CD4-positive, alpha-beta T cell (primary cell): ENCODE measurements around the gene TTC36. TPM values are rescaled to one million over a fixed set of nuclear protein-coding genes. Genes with fewer than 3 reads are reported as not detected.

ENCODE experiments used
- ATAC-seq: fragments of 200-7000 bp; cut with Tn5 transposase; one replicate; pipeline ENCODE4 v1.10.0; 2022; ENCODE audit warnings: mild to moderate bottlenecking; ENCODE audit not compliant: poor library complexity
- CTCF ChIA-PET: fragments of 350-600 bp; sonication (Branson Sonifier 250); formaldehyde crosslinking; loops from one replicate; lab custom pipeline; 2021; ENCODE audit warnings: antibody characterized with exemption, inconsistent platforms; lab: Charles Lee
- POLR2A ChIA-PET: fragments of 350-600 bp; sonication (Branson Sonifier 250); formaldehyde crosslinking; loops from one replicate; lab custom pipeline; 2021; ENCODE audit warnings: antibody characterized with exemption, inconsistent platforms; lab: Charles Lee
- DNase-seq, 14 experiments: peaks; one replicate each; pipeline ENCODE4 v3.0.0-alpha.2; 2013 to 2020; ENCODE audit warnings: mixed read lengths in 2 of 14
- H3K27ac ChIP-seq, 2 donors: one replicate each; pipeline versions ENCODE4 v1.5.1 to v1.7.0; 2013; ENCODE audit warnings: low read length in 2 of 2, low read depth in 1 of 2, mild to moderate bottlenecking in 1 of 2
- H3K27me3 ChIP-seq, 2 experiments: 1 replicate in 1 of 2; 2 replicates in 1 of 2; pipeline versions ENCODE4 v1.6.1 to v1.7.0; 2013; ENCODE audit warnings: low read length in 2 of 2, control low read depth in 1 of 2, mild to moderate bottlenecking in 1 of 2, moderate library complexity in 1 of 2; ENCODE audit not compliant: insufficient read depth in 2 of 2, control insufficient read depth in 1 of 2
- H3K36me3 ChIP-seq: one replicate; pipeline ENCODE4 v1.6.1; 2013; ENCODE audit warnings: low read length, control low read depth; ENCODE audit not compliant: insufficient read depth
- H3K4me1 ChIP-seq: one replicate; pipeline ENCODE4 v1.6.1; 2013; ENCODE audit warnings: low read length, control low read depth; ENCODE audit not compliant: insufficient read depth
- H3K4me3 ChIP-seq: one replicate; pipeline ENCODE4 v1.5.1; 2013; ENCODE audit warnings: mild to moderate bottlenecking, low read length, moderate library complexity
- H3K9me3 ChIP-seq, 2 experiments: 1 replicate in 1 of 2; 2 replicates in 1 of 2; pipeline versions ENCODE4 v1.6.1 to v1.7.0; 2013; ENCODE audit warnings: low read length in 2 of 2, mild to moderate bottlenecking in 2 of 2, control low read depth in 1 of 2, moderate library complexity in 1 of 2; ENCODE audit not compliant: control insufficient read depth in 1 of 2, insufficient read depth in 1 of 2
- H3K27ac Mint-ChIP-seq: one replicate; pipeline ENCODE4 v1.8.0; 2020; ENCODE audit warnings: mixed read lengths
- H3K27me3 Mint-ChIP-seq: one replicate; pipeline ENCODE4 v1.8.0; 2021; ENCODE audit warnings: mixed read lengths
- H3K36me3 Mint-ChIP-seq: one replicate; pipeline ENCODE4 v1.8.0; 2021; ENCODE audit warnings: low read depth, mixed read lengths
- H3K4me1 Mint-ChIP-seq: one replicate; pipeline ENCODE4 v1.8.0; 2021; ENCODE audit warnings: low read depth, mixed read lengths
- H3K4me3 Mint-ChIP-seq: one replicate; pipeline ENCODE4 v1.8.0; 2020; ENCODE audit warnings: mild to moderate bottlenecking, mixed read lengths
- H3K9me3 Mint-ChIP-seq: one replicate; pipeline ENCODE4 v1.8.0; 2020; ENCODE audit warnings: mixed read lengths
- CTCF ChIP-seq: fragments of 200-600 bp; IDR thresholded peaks from one replicate; pipeline ENCODE4 v1.8.0; 2022; ENCODE audit warnings: antibody characterized with exemption, mild to moderate bottlenecking
- intact Hi-C, 2 experiments: fragments of 100-400 bp; cut with DNase I in 1 of 2; cut with micrococcal nuclease in 1 of 2; formaldehyde crosslinking; loops; one replicate each; pipeline versions ENCODE4 v1.15.1 to v1.9.0; 2023 to 2025; cut with DNase I, micrococcal nuclease
- total RNA-seq, 174 experiments: library from RNA in 2 of 174; stranded (reverse) in 2 of 174; gene quantifications; one replicate each; pipeline ENCODE4 v1.2.3 and lab custom pipeline; 2021 to 2026

The TTC36 gene
- total RNA-seq, 2 experiments from 2014 or later, result 0.30 to 0.56 TPM

- no peak overlapping the region for H3K4me3 ChIP-seq
- H3K27ac Mint-ChIP-seq, result no peak overlapping the region
- no peak overlapping the region for H3K4me3 Mint-ChIP-seq
- ATAC-seq (no peak), DNase-seq (no peak)
- H3K27me3 ChIP-seq, result no peaks in the 10 kb centered on the region
- peaks cover 77% of the 10 kb centered on the region for H3K36me3 ChIP-seq
- no peaks in the 10 kb centered on the region for H3K27me3 Mint-ChIP-seq
- H3K36me3 Mint-ChIP-seq, result peaks cover 86% of the 10 kb centered on the region
- H3K9me3 ChIP-seq, result no peaks in the 10 kb centered on the region
- ChIA-PET POLR2A (no interaction called here), CTCF (interaction anchor here (0.5 to 0.6 kb wide), 2 partner anchors 44 to 99 kb away, joined by 3 to 4 read pairs; no protein-coding TSS in a partner anchor)
- no peak for TF ChIP-seq CTCF
- H3K4me1 Mint-ChIP-seq, result peaks cover 11% of the 10 kb centered on the region
- no peaks in the 10 kb centered on the region for H3K4me1 ChIP-seq
- no peaks in the 10 kb centered on the region for H3K9me3 Mint-ChIP-seq
- intact Hi-C loops, result no loop called here
- no peak overlapping the region for H3K27ac ChIP-seq
Measured at GRCh38 chr11:118519549-118519948, 7.7 kb upstream of the TTC36 start.

- Histone ChIP-seq H3K36me3 (peaks cover 58% of the 10 kb centered on the region), H3K27me3 (no peaks in the 10 kb centered on the region), H3K4me1 (no peaks in the 10 kb centered on the region), H3K27ac (no peak overlapping the region), H3K4me3 (no peak overlapping the region), H3K9me3 (no peaks in the 10 kb centered on the region)
- no peak for DNase-seq
- no peak for ATAC-seq
- Mint-ChIP-seq H3K4me3 (no peak overlapping the region), H3K4me1 (peaks cover 13% of the 10 kb centered on the region), H3K27ac (no peak overlapping the region), H3K9me3 (no peaks in the 10 kb centered on the region), H3K36me3 (peaks cover 65% of the 10 kb centered on the region), H3K27me3 (no peaks in the 10 kb centered on the region)
- ChIA-PET POLR2A (no interaction called here), CTCF (no interaction called here)
- intact Hi-C loops, result no loop called here
- no peak for TF ChIP-seq CTCF
Measured at GRCh38 chr11:118521892-118522311, 5.4 kb upstream of the TTC36 start.

- H3K27me3 Mint-ChIP-seq, result no peaks in the 10 kb centered on the region
- H3K9me3 Mint-ChIP-seq, result no peaks in the 10 kb centered on the region
- Histone ChIP-seq H3K9me3 (no peaks in the 10 kb centered on the region), H3K4me3 (no peak overlapping the region), H3K4me1 (no peaks in the 10 kb centered on the region), H3K27ac (no peak overlapping the region), H3K36me3 (peaks cover 54% of the 10 kb centered on the region), H3K27me3 (no peaks in the 10 kb centered on the region)
- H3K36me3 Mint-ChIP-seq, result peaks cover 59% of the 10 kb centered on the region
- peaks cover 20% of the 10 kb centered on the region for H3K4me1 Mint-ChIP-seq
- H3K27ac Mint-ChIP-seq, result no peak overlapping the region
- ChIA-PET POLR2A (no interaction called here), CTCF (no interaction called here)
- DNase-seq (no peak), ATAC-seq (no peak)
- no peak overlapping the region for H3K4me3 Mint-ChIP-seq
- TF ChIP-seq CTCF, result no peak
- intact Hi-C loops, result no loop called here
Measured at GRCh38 chr11:118522571-118523072, 4.7 kb upstream of the TTC36 start.
